Measurements from ENCODE around the gene SNX25.

DNA sequence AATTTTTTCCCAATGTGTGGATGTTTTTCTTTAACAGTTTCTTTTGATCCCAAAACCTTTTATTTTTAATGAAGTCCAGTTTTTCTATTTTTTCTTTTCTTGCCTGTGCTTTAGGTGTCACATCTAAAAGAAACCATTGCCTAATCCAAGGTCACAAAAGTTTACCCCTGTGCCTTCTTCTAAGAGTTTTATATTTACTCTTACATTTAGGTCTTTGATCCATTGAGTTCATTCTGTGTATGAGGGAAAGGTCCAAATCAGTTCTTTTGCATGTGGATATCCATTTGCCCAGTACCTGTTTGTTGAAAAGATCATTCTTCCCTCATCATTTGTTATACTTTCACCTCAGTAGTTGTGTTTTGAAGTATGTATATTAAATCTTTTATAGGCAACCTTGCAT lies 173.4 kb downstream of the SNX25 start:
- TF ChIP-seq CTCF (IDR thresholded peaks at IDR 0.05; ENCODE audit: low read depth, low read length, missing input control) (no peak), JUND (IDR thresholded peaks at IDR 0.05) (no peak), REST (IDR thresholded peaks at IDR 0.05) (no peak), RAD21 (IDR thresholded peaks at IDR 0.05) (no peak), GABPA (IDR thresholded peaks at IDR 0.05 in 1 of 2, conservative IDR thresholded peaks at IDR 0.05 in 1 of 2) (no peak)

Data from liver (tissue), 3 donors.